ENCODE measurements around the gene KANK2.

GRCh38 chr19:11115042-11115441 lies 82.3 kb downstream of the KANK2 start:
- TF ChIP-seq TAF1 (IDR thresholded peaks at IDR 0.05; ENCODE audit: borderline replicate concordance, low read depth, low read length): no peak
- no peak for TF ChIP-seq POLR2AphosphoS5 (IDR thresholded peaks at IDR 0.05; ENCODE audit: low read depth, low read length)
- no peak for TF ChIP-seq POLR2A (IDR thresholded peaks at IDR 0.05; ENCODE audit: low read depth, low read length)

Measured in GM12892 (cell line).